SU-DHL-6 (cell line): ENCODE results near the gene SLC6A3.

ENCODE experiments used
- CTCF ChIP-seq: fragments of 200-600 bp; sonication (generic); IDR thresholded peaks from one replicate; pipeline ENCODE4 v1.5.1; 2017; ENCODE audit warnings: antibody characterized with exemption, mild to moderate bottlenecking, low read length, moderate library complexity; ENCODE audit not compliant: insufficient read depth, poor library complexity, severe bottlenecking
- EZH2phosphoT487 ChIP-seq: fragments of 200-600 bp; sonication (generic), shearing (Covaris generic); conservative IDR thresholded peaks from 2 replicates; pipeline ENCODE4 v1.6.1; 2018; ENCODE audit warnings: mild to moderate bottlenecking, antibody characterized with exemption, low read length, moderate library complexity, mixed read lengths

GRCh38 chr5:1474183-1474839, 29.1 kb upstream of the SLC6A3 start:
- no peak for TF ChIP-seq CTCF
- no peak for TF ChIP-seq EZH2phosphoT487
